GM12892 (cell line): ENCODE measurements around the gene FABP3.

Source experiments
- POLR2A ChIP-seq: IDR thresholded peaks from 2 replicates; pipeline ENCODE4 v1.6.1; 2011; ENCODE audit warnings: low read depth, low read length, control low read depth
- POLR2AphosphoS5 ChIP-seq: IDR thresholded peaks from 2 replicates; pipeline ENCODE4 v1.6.1; 2011; ENCODE audit warnings: low read depth, low read length, control low read depth
- TAF1 ChIP-seq: IDR thresholded peaks from 2 replicates; pipeline ENCODE4 v1.6.1; 2011; ENCODE audit warnings: low read depth, mild to moderate bottlenecking, control low read depth, low read length, borderline replicate concordance

GRCh38 chr1:31413405-31414001 lies 40.6 kb upstream of the FABP3 start:
- no peak for TF ChIP-seq POLR2AphosphoS5
- no peak for TF ChIP-seq TAF1
- TF ChIP-seq POLR2A: no peak
